Dermis blood vessel endothelial cell (primary cell): ENCODE measurements around the gene TESK2. TPM values are rescaled to one million over a fixed set of nuclear protein-coding genes. Genes with fewer than 3 reads are reported as not detected.

Experiments used
- DNase-seq: peaks from one replicate; pipeline ENCODE4 v3.0.0; 2010
- total RNA-seq: library from RNA; depleted of rRNA; stranded (reverse); fragments of >200 nt; gene quantifications from 2 replicates; pipeline ENCODE4 v1.2.3, GENCODE V29; 2014

TESK2 gene
- total RNA-seq, 1 donor from 2014 or later = 7.7 TPM

DNA sequence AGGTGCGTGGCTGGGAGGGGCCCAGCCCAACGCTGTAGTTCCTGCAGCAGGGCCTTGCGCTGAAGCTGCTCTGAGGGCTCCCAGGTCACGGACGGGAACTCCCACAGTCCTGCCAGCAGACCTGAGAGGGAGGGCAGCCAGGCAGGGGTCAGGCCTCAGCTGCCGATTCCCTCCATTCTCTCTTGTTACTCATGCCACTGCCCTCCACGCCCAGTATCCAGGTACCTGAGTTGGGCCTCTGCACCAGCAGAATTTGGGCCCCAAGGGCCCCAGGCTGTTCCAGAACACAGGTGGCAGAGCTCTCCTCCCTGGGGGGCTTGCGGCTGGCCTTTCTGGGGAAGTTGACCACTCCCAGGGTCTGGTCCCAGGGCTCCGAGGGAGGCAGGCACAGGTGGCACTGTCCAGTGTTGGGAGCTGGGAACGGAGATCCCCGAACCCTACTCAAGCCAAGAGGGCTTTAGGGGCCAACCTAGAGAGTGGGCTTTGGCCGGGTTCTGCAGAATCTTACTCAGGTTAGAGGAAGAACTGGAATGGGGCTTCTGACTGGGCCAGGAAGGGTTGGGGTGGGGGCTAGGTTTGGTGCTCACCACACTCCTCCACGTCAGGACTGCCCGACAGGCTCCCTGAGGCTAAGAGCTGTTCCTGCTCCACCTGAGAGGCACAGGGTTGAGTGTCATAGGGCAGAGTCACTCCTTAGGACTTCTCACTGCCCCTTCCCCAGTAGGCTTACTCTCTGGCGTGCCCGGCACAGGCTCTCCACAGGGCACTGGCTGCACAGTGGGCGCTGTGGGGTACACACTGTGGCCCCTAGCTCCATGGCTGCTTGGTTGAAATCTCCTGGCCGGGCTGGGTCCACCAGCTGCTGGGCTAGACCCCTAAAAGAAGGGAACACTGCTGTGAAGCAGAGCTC lies 159.3 kb downstream of the TESK2 start:
- DNase-seq = no peak

DNA sequence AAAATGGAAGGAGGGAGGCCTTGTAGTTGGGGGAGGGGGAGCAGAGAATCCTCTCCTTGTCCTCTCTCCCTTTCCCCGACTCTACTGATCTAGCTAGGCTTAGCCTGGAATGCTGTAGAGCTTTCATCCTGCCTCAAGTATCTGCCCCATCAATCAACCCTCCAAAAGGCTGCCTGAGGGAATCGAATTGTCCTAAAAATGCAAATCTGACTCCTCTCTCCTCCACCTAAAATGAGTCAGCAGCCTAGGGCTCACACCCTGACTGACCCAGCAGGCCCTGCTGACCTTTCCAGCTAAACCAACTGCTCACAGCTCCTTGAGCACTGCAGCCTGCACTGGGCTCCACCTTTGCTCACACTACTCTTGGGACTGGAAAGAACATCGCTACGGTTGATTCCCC lies 161.5 kb downstream of the TESK2 start:
- DNase-seq = no peak

DNA sequence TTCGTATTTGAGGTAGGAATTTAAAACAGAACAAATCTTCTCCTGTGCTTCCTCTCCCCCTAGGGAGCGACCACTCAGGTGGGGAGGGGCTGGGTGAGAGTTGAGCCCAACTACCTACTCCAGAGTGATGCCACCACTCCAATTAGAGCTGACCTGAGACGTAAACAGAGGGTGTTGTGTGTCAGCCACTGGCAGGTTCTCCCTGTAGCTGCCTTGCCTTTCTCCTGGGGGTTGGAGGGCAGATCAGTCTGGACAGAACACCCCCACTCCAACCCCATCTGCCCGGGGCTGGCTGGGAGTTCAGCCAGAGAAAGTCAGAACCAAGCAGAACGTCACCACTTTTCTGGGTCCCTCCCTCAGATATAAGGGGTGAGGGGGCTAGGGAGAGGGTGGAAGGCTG lies 162.3 kb downstream of the TESK2 start:
- DNase-seq = no peak

DNA sequence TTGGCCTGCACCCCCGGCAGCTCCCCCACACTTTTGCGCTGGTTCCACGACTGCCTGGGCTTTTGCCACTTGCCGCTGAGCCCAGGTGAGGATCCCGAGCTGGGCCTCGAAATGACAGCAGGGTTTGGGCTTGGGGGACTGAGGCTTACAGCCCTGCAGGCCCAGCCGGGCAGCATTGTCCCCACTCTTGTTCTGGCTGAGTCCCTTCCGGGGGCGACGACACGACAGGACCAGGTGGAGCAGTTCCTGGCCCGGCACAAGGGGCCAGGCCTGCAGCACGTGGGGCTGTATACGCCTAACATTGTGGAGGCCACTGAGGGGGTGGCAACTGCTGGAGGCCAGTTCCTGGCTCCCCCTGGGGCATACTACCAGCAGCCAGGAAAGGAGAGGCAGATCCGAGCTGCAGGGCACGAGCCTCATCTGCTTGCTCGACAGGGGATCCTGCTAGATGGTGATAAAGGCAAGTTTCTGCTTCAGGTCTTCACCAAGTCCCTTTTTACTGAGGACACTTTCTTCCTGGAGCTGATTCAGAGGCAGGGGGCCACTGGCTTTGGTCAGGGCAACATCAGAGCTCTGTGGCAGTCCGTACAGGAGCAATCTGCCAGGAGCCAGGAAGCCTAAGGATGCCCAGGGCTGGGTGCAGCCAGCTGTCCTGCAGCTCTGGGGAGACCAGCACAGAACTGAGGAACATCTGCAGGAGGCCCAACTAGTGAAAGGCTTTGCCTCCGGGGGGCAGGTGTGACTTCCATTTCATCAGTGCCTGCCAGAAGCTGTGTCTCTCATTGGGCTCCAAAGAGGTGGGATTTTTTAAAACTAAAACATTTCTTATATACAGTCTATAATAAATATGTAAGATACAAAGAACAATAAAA lies 163.1 kb downstream of the TESK2 start:
- peak; percentile 7 for DNase-seq

DNA sequence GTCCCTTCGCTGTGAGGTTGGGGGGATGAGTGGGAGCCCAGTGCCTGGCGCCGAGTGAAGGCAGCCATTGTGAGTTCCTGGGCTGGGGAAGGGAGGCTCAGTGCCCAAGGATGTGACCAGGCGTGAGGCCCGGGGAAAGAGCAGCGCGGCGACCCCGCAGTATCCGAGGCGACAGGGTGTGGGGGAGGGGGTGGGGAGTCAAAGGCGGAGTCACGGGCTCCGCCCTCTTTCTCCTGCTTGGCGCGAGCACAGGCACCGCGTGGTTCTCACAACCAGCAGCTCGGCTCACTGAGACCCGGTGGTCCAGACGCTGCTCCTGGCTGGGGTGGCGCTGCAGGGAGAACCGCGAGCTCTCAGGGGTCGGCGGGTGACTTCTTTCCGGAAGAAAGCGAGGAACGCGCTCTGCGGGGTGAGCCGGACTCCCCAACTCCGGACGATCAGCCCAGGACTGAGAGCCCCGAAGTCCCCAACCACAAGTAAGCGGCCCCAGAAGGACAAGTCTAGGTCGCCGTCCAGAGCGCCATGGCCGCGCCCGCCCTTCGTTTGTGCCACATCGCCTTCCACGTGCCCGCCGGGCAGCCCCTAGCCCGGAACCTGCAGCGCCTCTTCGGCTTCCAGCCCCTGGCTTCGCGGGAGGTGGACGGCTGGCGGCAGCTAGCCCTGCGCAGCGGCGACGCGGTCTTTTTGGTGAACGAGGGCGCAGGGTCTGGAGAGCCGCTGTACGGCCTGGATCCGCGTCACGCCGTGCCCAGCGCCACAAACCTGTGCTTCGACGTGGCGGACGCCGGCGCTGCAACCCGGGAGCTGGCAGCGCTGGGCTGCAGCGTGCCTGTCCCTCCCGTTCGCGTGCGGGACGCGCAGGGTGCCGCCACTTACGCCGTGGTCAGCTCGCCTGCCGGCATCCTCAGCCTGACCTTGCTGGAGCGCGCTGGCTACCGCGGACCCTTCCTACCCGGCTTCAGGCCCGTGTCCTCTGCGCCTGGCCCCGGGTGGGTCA lies 164.0 kb downstream of the TESK2 start, which contains the start of gene HPDL:
TSS of gene HPDL (plus strand) at position 269 of the 997 bp plus-strand sequence. CDS start at position 523, 254 bp downstream.
- peak; percentile 54 for DNase-seq

DNA sequence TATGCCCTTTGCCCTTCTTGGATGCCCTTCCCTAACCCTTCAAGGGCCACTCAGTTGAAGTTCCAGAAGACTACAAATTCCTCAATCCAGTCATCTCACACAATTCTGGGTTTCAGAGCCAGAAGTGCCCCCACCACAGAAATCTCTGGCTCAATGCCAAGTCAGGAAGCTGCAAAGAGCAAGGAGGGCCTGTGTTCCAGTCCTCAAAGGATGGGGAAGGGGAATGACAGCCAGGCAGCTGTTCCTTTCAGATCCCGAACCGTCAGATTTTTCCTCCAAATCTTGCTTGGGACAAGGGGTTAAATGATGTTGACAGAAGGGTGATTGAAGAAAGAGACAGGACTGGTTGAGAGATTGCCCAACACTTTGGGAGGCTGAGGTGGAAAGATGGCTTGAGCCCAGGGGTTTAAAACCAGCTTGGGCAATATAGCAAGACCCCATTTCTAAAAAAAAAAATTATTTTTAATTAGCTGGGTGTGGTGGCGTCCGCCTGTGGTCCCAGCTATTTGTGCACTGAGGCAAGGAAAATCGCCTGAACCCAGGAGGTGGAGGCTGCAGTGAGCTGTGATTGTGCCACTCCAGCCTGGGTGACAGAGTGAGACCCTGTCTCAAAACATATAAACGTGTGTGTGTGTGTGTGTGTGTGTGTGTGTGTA lies 165.0 kb downstream of the TESK2 start:
- peak; percentile 38 for DNase-seq

DNA sequence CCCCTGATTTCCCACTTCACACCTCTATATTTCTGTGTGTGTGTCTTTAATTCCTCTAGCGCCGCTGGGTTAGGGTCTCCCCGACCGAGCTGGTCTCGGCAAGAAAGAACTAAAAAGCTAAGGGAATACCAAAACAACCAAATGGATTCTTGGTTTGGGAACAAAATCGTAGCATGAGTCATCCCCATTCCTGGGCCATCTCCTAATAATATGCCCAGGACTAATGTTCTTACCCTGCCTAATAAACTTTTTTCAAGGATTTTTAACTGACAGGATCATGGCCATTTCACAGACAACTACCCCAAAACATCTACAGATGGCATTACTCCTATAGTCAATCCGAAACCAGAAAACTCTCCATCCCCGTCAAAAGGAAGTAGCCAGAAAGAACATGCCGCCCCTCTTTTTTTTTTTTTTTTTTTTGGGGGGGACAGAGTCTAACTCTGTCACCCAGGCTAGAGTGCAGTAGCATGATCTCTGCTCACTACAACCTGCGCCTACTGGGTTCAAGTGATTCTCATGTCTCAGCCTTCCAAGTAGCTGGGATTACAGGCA lies 168.4 kb downstream of the TESK2 start:
- no peak for DNase-seq

DNA sequence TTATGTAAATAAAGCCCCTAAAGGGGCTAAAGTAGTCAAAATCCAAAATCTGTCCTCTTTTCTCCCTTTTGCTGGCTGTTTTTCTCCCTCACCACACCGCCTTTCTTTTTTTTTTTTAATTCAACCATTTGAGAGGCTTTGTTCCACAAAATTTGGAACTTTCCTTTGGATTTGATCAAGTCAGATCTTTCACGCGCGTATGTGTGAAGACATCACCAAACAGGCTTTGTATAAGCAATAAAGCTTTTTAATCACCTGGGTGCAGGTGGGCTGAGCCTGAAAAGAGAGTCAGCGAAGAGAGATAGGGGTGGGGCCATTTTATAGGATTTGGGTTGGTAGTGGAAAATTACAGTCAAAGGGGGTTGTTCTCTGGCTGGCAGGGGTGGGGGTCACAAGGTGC lies 169.5 kb downstream of the TESK2 start:
- DNase-seq = no peak

DNA sequence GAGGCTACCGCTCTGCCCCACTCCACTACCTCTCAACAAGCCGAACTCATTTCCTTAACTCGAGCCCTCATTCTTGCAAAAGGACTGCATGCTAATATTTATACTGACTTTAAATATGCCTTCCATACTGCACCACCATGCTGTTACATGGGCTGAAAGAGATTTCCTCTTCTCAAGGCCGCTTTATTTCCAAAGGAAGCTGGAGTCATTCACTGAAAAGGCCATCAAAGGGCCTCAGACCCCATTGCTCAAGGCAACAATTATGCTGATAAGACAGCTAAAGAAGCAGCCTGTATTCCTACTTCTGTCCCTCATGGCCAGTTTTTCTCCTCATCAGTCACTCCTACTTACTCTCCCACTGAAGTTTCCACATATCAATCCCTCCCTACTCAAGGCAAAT lies 171.2 kb downstream of the TESK2 start:
- no peak for DNase-seq

DNA sequence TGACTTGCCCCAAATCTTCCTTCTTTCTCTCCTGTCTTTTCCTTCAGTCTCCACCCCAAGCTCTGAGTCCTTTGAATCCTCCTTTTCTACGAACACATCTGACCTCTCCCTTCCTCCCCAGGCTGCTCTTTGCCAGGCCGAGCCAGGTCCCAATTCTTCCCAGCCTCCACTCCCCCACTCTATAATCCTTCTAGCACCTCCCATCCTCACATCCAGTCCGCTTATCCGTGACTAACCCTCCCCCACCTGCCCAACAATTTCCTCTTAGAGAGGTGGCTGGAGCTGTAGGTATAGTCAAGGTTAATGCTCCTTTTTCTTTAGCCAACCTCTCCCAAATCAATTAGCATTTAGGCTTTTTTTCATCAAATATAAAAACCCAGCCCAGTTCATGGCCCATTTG lies 173.8 kb downstream of the TESK2 start:
- no peak for DNase-seq

DNA sequence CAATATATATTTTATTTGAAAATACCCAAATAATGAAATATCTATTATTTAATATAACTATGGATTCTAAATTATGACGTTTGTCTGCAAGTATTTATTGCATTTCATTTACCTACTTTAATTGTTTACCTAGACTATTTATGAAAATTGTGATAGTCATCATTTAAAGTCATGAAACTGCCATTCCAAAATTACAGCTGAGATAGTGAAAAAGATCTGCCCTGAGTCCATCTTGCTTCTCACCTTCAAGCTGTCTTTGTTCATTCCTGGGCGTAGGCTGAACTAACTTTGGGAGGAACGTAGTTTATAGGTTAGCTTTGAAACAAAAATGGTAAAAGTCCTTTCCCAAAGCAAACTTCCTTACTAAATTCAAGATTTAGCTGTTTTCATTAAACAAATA lies 176.7 kb downstream of the TESK2 start:
- DNase-seq = no peak

DNA sequence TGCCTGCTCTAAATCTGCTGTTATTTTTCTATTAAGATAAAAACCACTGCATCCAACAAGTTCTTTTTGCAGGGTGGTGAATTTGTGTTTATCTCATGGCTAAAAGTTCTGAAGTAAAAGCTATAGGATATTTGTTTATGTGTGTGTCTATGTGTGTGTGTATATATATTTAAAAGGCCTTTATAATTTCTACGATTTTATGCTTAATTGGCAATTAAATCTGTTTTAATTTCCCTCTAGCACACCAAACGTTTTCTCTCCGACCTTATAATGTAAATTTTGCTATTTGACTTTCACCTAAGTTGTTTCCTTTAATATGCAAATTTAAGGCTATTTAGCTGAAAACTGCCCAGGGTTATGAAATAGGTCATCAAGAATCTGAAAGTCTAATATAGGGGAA lies 184.1 kb downstream of the TESK2 start:
- DNase-seq = no peak

DNA sequence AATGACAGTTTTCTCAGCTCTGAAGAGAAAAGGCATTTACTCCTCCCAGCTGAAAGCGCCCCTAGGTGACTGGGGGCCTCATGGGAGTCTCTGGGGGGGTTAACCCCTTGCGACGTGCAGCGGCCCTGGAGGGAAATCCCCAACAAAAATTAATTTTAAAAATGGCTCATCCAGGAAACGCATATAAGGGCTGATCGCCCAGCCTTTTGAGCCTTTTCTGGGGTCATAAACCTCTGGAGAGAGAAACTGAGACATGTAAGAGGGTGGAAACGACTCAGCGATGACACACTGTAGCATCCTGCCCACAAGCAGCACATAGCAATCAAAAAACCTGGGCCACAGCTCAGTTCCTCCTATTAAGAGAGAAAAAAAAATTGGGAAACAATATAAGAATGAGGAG lies 184.6 kb downstream of the TESK2 start:
- DNase-seq = peak; percentile 56

DNA sequence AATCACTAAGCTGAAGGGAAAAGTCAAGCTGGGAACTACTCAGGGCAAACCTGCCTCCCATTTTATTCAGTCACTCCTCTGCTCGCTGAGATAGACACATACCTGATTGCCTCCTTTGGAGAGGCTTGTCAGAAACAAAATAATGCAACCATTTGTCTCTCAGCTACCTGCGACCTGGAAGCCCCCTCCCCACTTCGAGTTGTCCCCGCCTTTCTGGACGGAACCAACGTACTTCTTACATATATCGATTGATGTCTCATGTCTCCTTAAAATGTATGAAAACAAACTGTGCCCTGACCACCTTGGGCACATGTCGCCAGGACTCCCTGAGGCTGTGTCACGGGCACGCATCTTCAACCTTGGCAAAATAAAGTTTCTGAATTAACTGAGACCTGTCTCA lies 185.7 kb downstream of the TESK2 start:
- DNase-seq = no peak

DNA sequence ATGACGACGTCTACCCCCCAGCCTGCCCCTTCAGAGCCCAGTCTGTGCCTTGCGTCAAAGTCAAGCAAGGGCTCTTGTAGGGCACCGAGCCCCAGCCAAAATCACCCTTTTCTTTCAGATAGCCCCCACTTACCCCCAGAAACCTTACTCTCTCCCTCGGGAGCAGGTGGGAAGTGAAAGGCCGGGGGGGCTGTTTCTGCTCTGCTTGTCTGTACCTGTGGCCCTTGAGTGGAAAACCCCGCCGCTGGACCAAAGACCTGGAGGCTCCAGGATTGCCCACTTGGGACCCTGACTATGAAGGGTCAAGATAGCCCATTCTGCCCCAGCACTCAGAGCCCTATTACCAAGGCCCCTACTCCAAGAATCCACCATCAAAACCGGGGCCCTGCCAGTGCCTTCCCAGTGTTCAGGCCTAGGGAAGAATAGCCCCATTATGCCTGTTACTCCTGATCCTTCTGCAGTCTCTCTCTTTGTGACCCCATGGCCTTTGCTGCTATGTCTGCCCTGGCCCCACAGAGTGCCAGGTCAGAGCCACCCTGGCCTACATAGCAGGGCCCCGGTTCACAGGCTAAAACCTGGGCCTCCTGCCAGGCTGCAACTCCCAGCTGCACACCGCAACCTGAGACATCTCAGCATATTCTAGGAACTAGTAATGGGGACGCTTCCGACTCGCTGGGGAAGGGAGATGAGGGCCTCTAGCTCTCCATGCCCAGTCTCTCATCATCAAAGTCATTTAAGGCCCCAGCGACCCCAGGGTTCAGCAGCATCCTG lies 186.5 kb downstream of the TESK2 start:
- no peak for DNase-seq

DNA sequence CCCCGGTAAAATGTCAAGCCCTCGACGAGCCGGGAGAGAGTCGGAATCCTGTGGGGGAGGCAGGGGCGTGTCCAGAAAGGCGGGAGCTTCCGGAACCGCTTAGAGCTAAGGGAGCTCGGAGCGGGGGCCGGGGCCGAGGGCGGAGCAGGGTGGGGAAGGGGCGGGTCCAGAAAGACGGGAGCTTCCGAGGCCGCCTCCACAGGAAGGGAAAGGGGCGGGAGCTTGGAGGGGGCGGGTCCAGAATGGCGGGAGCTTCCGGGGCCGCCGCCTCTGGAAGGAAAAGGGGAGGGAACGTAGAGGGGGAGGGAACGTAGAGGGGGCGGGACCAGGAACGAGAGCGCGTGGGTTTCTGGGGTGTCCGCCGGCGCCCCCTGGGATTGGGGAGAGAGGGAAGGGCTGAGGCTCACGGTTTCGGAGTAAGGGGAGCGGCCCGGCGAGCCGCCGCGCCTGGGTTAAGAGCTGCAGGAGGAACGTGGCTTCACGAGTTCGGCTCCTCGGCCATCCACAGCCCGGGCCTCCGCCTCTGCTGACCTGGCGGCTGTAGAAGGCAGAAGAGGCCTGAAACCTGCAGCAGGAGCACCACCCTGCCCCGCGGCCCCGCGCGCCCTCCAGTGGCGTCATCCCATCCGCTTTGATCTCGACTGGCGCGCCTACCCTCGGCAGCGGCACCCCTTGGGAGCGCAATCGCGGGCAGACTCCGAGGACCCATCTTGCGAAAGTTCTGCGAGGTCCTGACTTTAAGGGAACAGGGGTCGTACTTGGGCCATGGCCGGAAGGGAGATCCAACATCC lies 187.2 kb downstream of the TESK2 start:
- peak; percentile 98 for DNase-seq

DNA sequence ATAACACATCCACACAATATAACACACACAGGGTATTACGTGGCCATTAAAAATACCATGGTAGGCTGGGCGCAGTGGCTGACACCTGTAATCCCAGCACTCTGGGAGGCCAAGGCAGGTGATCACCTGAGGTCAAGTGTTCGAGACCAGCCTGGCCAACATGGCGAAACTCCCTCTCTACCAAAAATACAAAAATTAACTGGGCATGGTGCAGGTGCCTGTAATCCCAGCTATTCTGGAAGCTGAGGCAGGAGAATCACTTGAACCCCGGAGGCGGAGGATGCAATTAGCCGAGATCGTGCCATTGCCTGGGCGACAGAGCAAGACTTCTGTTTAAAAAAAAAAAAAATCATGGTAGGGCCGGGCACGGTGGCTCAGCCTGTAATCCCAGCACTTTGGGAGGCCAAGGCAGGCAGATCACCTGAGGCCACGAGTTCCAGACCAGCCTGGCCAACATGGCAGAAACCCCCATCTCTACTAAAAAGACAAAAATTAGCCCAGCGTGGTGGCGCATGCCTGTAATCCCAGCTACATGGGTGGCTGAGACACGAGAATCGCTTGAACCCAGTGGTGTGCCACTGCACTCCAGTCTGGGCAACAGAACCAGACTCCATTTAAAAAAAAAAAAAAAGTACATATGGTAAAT lies 188.3 kb downstream of the TESK2 start:
- no peak for DNase-seq

DNA sequence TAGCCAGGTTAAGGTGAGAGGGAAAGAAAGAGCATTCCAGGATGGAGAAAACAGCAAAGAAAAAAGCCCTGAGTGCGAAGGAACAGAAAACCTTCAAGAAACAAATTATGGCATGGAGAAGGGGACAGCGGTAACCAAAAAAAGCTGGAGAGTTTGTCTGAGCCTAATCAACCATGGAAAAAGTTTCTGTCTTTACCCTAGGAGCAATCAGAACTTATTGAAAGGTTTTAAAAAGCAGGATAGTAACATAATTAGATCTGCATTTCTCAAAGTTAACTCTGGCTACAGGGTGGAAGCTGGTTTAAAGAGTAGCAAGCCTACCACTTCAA lies 190.3 kb downstream of the TESK2 start:
- DNase-seq = no peak

DNA sequence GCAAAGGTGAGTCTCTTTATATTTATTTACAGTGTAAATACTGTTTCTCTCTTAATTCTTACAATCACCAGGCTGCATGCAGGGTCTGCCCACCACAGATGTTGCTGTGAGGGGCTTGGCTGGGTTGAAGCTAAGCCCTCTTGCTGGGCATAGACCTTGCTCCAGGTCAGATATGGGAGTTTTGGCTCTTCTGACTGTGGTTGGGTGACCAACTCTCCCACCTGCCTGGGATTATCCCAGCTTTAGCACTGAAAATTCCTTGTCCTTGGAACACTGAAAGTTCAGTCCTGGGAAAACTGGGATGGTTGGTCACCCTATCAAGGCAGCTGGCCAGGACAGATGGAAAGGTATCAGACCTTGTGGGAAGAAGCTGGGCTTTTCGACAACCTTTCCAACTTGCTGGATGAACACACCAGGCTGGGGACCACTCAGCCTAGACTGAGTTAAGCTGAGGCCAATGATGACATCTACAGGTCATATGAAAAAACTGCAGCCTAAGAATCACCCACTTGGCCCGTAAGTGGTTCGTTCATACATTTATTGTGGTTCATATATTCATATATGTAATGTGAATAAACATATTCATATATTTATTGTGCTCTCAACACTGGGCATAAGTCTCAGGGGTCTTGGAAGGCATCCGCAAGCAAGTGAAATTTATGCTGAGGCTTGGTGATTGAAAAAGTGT lies 190.8 kb downstream of the TESK2 start:
- DNase-seq = peak; percentile 92
